Glomerular visceral epithelial cell (primary cell): ENCODE data around the gene ADAMTS13.
"Not testable (repeated sequence)": the region's sequence is repeated elsewhere in the genome, so short reads cannot be mapped to it uniquely, and the experiment has no call there.

ENCODE experiments used
- DNase-seq: peaks from one replicate; pipeline ENCODE4 v3.0.0-alpha.2; 2016; ENCODE audit errors: extremely low spot score

The ADAMTS13 gene

GRCh38 chr9:133392308-133392707 lies 29.9 kb upstream of the ADAMTS13 start:
- DNase-seq, result not testable (repeated sequence)

- DNase-seq, result no peak
These were observed 28.8 kb upstream of the ADAMTS13 start for GRCh38 chr9:133393399-133393798.

GRCh38 chr9:133394687-133395271 lies 27.4 kb upstream of the ADAMTS13 start:
- no peak for DNase-seq

GRCh38 chr9:133396952-133397351 lies 25.2 kb upstream of the ADAMTS13 start:
- no peak for DNase-seq

- DNase-seq, result no peak
These were observed 24.8 kb upstream of the ADAMTS13 start for GRCh38 chr9:133397370-133397769.

- no peak for DNase-seq
These were observed 24.3 kb upstream of the ADAMTS13 start for GRCh38 chr9:133397895-133398294.

- no peak for DNase-seq
These were observed 21.9 kb upstream of the ADAMTS13 start for GRCh38 chr9:133400292-133400691.

- no peak for DNase-seq
These were observed 20.6 kb upstream of the ADAMTS13 start for GRCh38 chr9:133401588-133401987.

- DNase-seq, result no peak
These were observed 19.5 kb upstream of the ADAMTS13 start for GRCh38 chr9:133402689-133403088.

GRCh38 chr9:133403766-133404453 lies 18.3 kb upstream of the ADAMTS13 start:
- peak; percentile 55 for DNase-seq

GRCh38 chr9:133404454-133405002 lies 17.6 kb upstream of the ADAMTS13 start:
- no peak for DNase-seq

- no peak for DNase-seq
These were observed 16.4 kb upstream of the ADAMTS13 start for GRCh38 chr9:133405508-133406438.

GRCh38 chr9:133406480-133407307 lies 15.5 kb upstream of the ADAMTS13 start:
- DNase-seq, result peak; percentile 61

- no peak for DNase-seq
These were observed 14.1 kb upstream of the ADAMTS13 start for GRCh38 chr9:133408042-133408441.

GRCh38 chr9:133415170-133415569 lies 7.0 kb upstream of the ADAMTS13 start:
- DNase-seq, result no peak

GRCh38 chr9:133417541-133418461 lies 4.4 kb upstream of the ADAMTS13 start, which contains the start of gene REXO4:
Gene REXO4 (minus strand): TSS chr9:133418010. CDS start chr9:133417844, 166 bp downstream.
- DNase-seq, result peak; percentile 93

- no peak for DNase-seq
These were observed 3.2 kb upstream of the ADAMTS13 start for GRCh38 chr9:133419005-133419404.

GRCh38 chr9:133420392-133420827 lies 1.8 kb upstream of the ADAMTS13 start:
- no peak for DNase-seq

GRCh38 chr9:133423216-133423615 lies 1.0 kb downstream of the ADAMTS13 start:
- no peak for DNase-seq

GRCh38 chr9:133424187-133424586 lies 2.0 kb downstream of the ADAMTS13 start:
- DNase-seq, result no peak
